Bronchial epithelial cell (primary cell): ENCODE measurements around the gene NUP210. TPM values are rescaled to one million over a fixed set of nuclear protein-coding genes. Genes with fewer than 3 reads are reported as not detected.
A peak's percentile ranks its signal among the peaks of the same experiment; 100 is the strongest.
"Not testable (repeated sequence)": the region's sequence is repeated elsewhere in the genome, so short reads cannot be mapped to it uniquely, and the experiment has no call there.

ENCODE experiments used
- DNase-seq: peaks from one replicate; pipeline ENCODE4 v3.0.0-alpha.2; 2010; ENCODE audit warnings: low read depth
- FAIRE-seq: peaks from 2 replicates; lab custom pipeline; 2011; peaks lifted over from hg19 to GRCh38; lab: Jason Lieb, UNC
- H3K27me3 ChIP-seq: 2 replicates; pipeline ENCODE4 v1.5.1; 2011; ENCODE audit warnings: low read length; ENCODE audit not compliant: control insufficient read depth, insufficient read depth
- H3K36me3 ChIP-seq: 2 replicates; pipeline ENCODE4 v1.5.1; 2011; ENCODE audit warnings: low read length; ENCODE audit not compliant: control insufficient read depth, insufficient read depth
- H3K4me3 ChIP-seq: 2 replicates; pipeline ENCODE4 v1.5.1; 2011; ENCODE audit warnings: mild to moderate bottlenecking, low read depth, low read length, control low read depth
- total RNA-seq: library from RNA; depleted of rRNA; stranded (reverse); fragments of >200 nt; gene quantifications from 2 replicates; pipeline ENCODE4 v1.2.1, GENCODE V29; 2014
- TF ChIP-seq, protein P1 (sequence below): IDR thresholded peaks from 2 replicates; pipeline ENCODE4 v1.5.1; 2011; ENCODE audit warnings: mild to moderate bottlenecking, moderate library complexity, low read length, control low read depth, inconsistent platforms; ENCODE audit not compliant: insufficient read depth, severe bottlenecking

The NUP210 gene
- total RNA-seq, 1 donor from 2014 or later: not detected

DNA sequence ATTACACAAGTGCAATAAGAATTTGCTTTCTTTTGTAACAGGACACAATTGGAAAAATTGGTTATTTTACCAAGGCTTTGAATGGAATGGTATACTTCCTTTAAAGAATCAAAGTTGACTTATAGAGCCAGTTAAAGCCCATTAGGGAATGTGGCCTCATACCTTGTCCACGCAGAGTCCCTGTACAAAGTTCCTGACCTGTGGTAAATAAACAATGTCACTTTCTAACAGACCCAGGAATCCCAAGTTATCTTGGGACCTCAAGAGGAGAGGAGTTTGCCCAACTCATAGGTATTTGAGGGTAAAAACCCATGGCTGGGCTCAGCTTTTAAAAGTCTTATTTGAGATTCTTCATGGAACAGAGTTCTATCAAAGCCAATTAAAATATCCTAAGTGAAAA is 12.0 kb upstream of the NUP210 start:
- no peak for FAIRE-seq
- DNase-seq: no peak
- Histone ChIP-seq H3K27me3 (no peaks in the 10 kb centered on the region), H3K36me3 (no peaks in the 10 kb centered on the region), H3K4me3 (no peak overlapping the region)
- TF ChIP-seq, protein P1, sequence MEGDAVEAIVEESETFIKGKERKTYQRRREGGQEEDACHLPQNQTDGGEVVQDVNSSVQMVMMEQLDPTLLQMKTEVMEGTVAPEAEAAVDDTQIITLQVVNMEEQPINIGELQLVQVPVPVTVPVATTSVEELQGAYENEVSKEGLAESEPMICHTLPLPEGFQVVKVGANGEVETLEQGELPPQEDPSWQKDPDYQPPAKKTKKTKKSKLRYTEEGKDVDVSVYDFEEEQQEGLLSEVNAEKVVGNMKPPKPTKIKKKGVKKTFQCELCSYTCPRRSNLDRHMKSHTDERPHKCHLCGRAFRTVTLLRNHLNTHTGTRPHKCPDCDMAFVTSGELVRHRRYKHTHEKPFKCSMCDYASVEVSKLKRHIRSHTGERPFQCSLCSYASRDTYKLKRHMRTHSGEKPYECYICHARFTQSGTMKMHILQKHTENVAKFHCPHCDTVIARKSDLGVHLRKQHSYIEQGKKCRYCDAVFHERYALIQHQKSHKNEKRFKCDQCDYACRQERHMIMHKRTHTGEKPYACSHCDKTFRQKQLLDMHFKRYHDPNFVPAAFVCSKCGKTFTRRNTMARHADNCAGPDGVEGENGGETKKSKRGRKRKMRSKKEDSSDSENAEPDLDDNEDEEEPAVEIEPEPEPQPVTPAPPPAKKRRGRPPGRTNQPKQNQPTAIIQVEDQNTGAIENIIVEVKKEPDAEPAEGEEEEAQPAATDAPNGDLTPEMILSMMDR: no peak

DNA sequence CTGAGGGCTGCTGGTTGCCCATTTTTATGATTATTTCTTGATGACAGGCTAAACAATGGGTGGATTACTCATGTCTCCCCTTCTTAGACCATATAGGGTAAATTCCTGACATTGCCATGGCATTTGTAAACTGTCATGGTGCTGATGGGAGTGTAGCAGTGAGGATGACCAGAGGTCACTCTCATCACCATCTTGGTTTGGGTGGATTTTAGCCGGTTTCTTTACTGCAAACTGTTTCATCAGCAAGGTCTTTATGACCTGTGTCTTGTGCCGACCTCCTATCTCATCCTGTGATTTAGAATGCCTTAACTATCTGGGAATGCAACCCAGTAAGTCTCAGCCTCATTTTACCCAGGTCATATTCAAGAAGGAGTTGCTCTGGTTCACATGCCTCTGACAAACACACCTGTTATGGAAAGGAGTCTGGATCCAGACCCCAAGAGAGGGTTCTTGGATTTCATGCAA is 10.3 kb upstream of the NUP210 start:
- not testable (repeated sequence) for H3K27me3 ChIP-seq, FAIRE-seq, DNase-seq, H3K4me3 ChIP-seq, H3K36me3 ChIP-seq

- FAIRE-seq (no peak), DNase-seq (no peak)
- H3K27me3 ChIP-seq: no peaks in the 10 kb centered on the region
- H3K36me3 ChIP-seq: no peaks in the 10 kb centered on the region
- TF ChIP-seq, protein P1: no peak
- H3K4me3 ChIP-seq: no peak overlapping the region
Observed at GRCh38 chr3:13429631-13430291, 9.6 kb upstream of the NUP210 start.

- not testable (repeated sequence) for H3K27me3 ChIP-seq, H3K4me3 ChIP-seq, FAIRE-seq, DNase-seq, H3K36me3 ChIP-seq
Observed at GRCh38 chr3:13428678-13429077, 8.6 kb upstream of the NUP210 start.

DNA sequence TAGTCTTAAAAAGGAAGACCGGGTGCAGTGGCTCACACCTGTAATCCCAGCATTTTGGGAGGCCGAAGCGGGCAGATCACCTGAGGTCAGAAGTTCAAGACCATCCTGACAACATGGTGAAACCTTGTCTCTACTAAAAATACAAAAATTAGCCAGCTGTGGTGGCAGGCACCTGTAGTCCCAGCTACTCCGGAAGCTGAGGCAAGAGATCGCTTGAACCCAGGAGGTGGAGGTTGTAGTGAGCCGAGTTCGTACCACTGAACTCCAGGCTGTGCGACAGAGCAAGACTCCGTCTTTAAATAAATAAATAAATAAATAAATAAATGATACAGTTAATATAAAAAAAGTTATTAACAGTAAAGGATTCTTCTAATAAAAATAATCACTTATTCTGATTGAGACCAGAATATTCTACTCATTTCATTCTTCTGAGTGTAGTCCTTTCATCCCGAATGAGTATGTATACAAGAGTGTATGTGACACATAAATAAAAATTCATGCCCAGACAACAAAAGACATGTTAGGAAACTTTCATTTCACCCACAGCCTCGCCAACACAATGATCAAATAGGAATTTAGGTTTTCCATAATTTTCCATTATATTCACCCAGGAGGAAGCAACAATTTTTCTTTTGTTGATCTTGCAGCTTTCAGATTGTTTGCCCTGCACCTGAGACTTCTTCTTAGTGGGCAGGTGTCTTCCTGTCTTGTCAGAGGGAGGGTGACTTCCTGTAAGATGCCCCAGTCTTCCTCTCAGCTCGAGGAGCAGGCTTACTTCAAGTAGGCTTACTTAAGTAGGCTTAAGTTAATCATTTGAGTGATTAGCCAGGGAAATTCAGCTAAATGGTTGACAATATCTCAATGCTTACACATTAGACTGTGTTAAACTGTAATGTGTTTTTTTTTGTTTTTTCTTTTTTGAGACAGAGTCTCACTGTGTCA is 7.8 kb upstream of the NUP210 start:
- H3K4me3 ChIP-seq: no peak overlapping the region
- peak; percentile 13 for DNase-seq
- FAIRE-seq: no peak
- no peaks in the 10 kb centered on the region for H3K36me3 ChIP-seq
- H3K27me3 ChIP-seq: no peaks in the 10 kb centered on the region
- TF ChIP-seq, protein P1: no peak

GRCh38 chr3:13426591-13426990 is 6.5 kb upstream of the NUP210 start:
- no peaks in the 10 kb centered on the region for H3K36me3 ChIP-seq
- TF ChIP-seq, protein P1: no peak
- no peaks in the 10 kb centered on the region for H3K27me3 ChIP-seq
- no peak overlapping the region for H3K4me3 ChIP-seq
- FAIRE-seq (no peak), DNase-seq (no peak)
